Esophagus squamous epithelium (tissue), 5 donors: ENCODE measurements around the gene TMEM190. TPM values are rescaled to one million over a fixed set of nuclear protein-coding genes. Genes with fewer than 3 reads are reported as not detected.
A peak's percentile ranks its signal among the peaks of the same experiment; 100 is the strongest.
"Not testable (repeated sequence)": the region's sequence is repeated elsewhere in the genome, so short reads cannot be mapped to it uniquely, and the experiment has no call there.

Experiments
- DNase-seq: peaks from one replicate; lab custom pipeline; 2025; lab: John Stamatoyannopoulos, UW
- H3K27ac ChIP-seq, 4 donors: fragments of 200-600 bp; sonication (generic); one replicate each; pipeline ENCODE4 v1.5.1; 2016 to 2019; ENCODE audit warnings: mild to moderate bottlenecking in 1 of 4
- H3K27me3 ChIP-seq, 4 donors: fragments of 200-600 bp; sonication (generic); 1 replicate in 3 of 4; 2 replicates in 1 of 4; pipeline versions ENCODE4 v1.5.1 to v1.6.0; 2017 to 2021; ENCODE audit warnings: antibody characterized with exemption in 1 of 4
- H3K36me3 ChIP-seq, 3 donors: fragments of 200-600 bp; sonication (generic); one replicate each; pipeline ENCODE4 v1.5.1; 2016 to 2019
- H3K4me1 ChIP-seq, 3 donors: fragments of 200-600 bp; sonication (generic); one replicate each; pipeline ENCODE4 v1.5.1; 2017 to 2019
- H3K4me3 ChIP-seq, 4 donors: fragments of 200-600 bp; sonication (generic); 1 replicate in 3 of 4; 2 replicates in 1 of 4; pipeline ENCODE4 v1.5.1; 2016 to 2019; ENCODE audit warnings: mild to moderate bottlenecking in 2 of 4, moderate library complexity in 1 of 4
- H3K9me3 ChIP-seq, 3 donors: fragments of 200-600 bp; sonication (generic); one replicate each; pipeline ENCODE4 v1.5.1; 2016 to 2019
- CTCF ChIP-seq, 6 experiments: fragments of 450-650 bp in 4 of 6; fragments of 200-600 bp in 2 of 6; sonication (generic) in 2 of 6; IDR thresholded peaks; one replicate each; pipeline ENCODE4 v1.5.1; 2016 to 2019; ENCODE audit warnings: antibody characterized with exemption in 6 of 6, mild to moderate bottlenecking in 4 of 6, moderate library complexity in 4 of 6
- POLR2A ChIP-seq, 4 donors: fragments of 450-650 bp; IDR thresholded peaks; one replicate each; pipeline ENCODE4 v1.6.1; 2017; ENCODE audit warnings: antibody characterized with exemption in 4 of 4, mild to moderate bottlenecking in 4 of 4, moderate library complexity in 3 of 4
- WGBS, 2 donors: methylation state at CpG; one replicate each; pipeline ENCODE4 v1.1.5; 2018; 5-methylcytosine and 5-hydroxymethylcytosine counted together
- intact Hi-C: fragments of 100-400 bp; cut with DNase I; formaldehyde crosslinking; loops from one replicate; pipeline ENCODE4 v1.15.0; 2022
- total RNA-seq, 4 donors: library from RNA; depleted of rRNA; stranded (reverse); fragments of >200 nt; gene quantifications; one replicate each; pipeline ENCODE4 v1.1.0, GENCODE V29; 2016
- donor health status: DM: yes; HTN: yes; CAD: no.

Gene TMEM190
- total RNA-seq, 4 donors from 2014 or later, result not detected

- 85 to 100% methylated on average over 2 of the region's 2 CpGs for WGBS, 2 donors
- intact Hi-C loops, result loop anchor here (10.0 kb wide), 1 partner anchor 125 kb away; the partner anchor contains the start of genes BRSK1 and HSPBP1
- Histone ChIP-seq H3K9me3 (no peaks in the 10 kb centered on the region), H3K27ac (no peak overlapping the region), H3K4me1 (peaks cover 17 to 30% (median 18%) of the 10 kb centered on the region in 3 donors), H3K27me3 (no peaks in the 10 kb centered on the region), H3K36me3 (peaks cover 0 to 10% (median 0%) of the 10 kb centered on the region in 3 donors), H3K4me3 (no peak overlapping the region)
- TF ChIP-seq CTCF (IDR thresholded peaks at IDR 0.05), result no peak
- no peak for TF ChIP-seq POLR2A (IDR thresholded peaks at IDR 0.05)
- no peak for DNase-seq
Measured at GRCh38 chr19:55410168-55410567, 33.5 kb downstream of the TMEM190 start.

- 6 to 10% methylated on average over 4 to 7 of the region's 7 CpGs for WGBS, 2 donors
- Histone ChIP-seq H3K9me3 (no peaks in the 10 kb centered on the region), H3K36me3 (no peaks in the 10 kb centered on the region), H3K4me1 (peaks cover 0 to 4% (median 0%) of the 10 kb centered on the region in 3 donors), H3K4me3 (no peak overlapping the region), H3K27ac (no peak overlapping the region), H3K27me3 (peaks cover 0 to 53% (median 0%) of the 10 kb centered on the region in 4 donors)
- DNase-seq, result no peak
- intact Hi-C loops, result loop anchor here (10.0 kb wide), 1 partner anchor 133 kb away; the partner anchor contains the start of genes BRSK1 and HSPBP1
- TF ChIP-seq POLR2A (IDR thresholded peaks at IDR 0.05), result no peak
- peak; percentile 46 to 80 (median 68) for TF ChIP-seq CTCF (IDR thresholded peaks at IDR 0.05)
Measured at GRCh38 chr19:55418185-55418584, 41.6 kb downstream of the TMEM190 start.

- peaks cover 0 to 53% (median 0%) of the 10 kb centered on the region in 4 donors for H3K27me3 ChIP-seq
- no peaks in the 10 kb centered on the region for H3K9me3 ChIP-seq
- no peak overlapping the region for H3K4me3 ChIP-seq
- H3K36me3 ChIP-seq, result no peaks in the 10 kb centered on the region
- 37 to 62% methylated on average over 3 of the region's 5 CpGs for WGBS, 2 donors
- intact Hi-C loops, result loop anchor here (10.0 kb wide), 1 partner anchor 134 kb away; the partner anchor contains the start of genes BRSK1 and HSPBP1
- no peak for DNase-seq
- no peak overlapping the region for H3K27ac ChIP-seq
- TF ChIP-seq POLR2A (IDR thresholded peaks at IDR 0.05) (no peak), CTCF (IDR thresholded peaks at IDR 0.05) (no peak)
- peaks cover 0 to 12% (median 0%) of the 10 kb centered on the region in 3 donors for H3K4me1 ChIP-seq
Measured at GRCh38 chr19:55419103-55419502, 42.5 kb downstream of the TMEM190 start.

- WGBS, 2 donors, result 72 to 80% methylated on average over 1 to 3 of the region's 5 CpGs
- H3K27ac ChIP-seq, result no peak overlapping the region
- H3K4me3 ChIP-seq, result no peak overlapping the region
- DNase-seq, result no peak
- intact Hi-C loops, result loop anchor here (10.0 kb wide), 1 partner anchor 135 kb away; the partner anchor contains the start of genes BRSK1 and HSPBP1
- TF ChIP-seq POLR2A (IDR thresholded peaks at IDR 0.05), result no peak
- no peak for TF ChIP-seq CTCF (IDR thresholded peaks at IDR 0.05)
- no peaks in the 10 kb centered on the region for H3K9me3 ChIP-seq
- peaks cover 0 to 59% (median 0%) of the 10 kb centered on the region in 4 donors for H3K27me3 ChIP-seq
- H3K36me3 ChIP-seq, result no peaks in the 10 kb centered on the region
- peaks cover 0 to 13% (median 0%) of the 10 kb centered on the region in 3 donors for H3K4me1 ChIP-seq
Measured at GRCh38 chr19:55419624-55420236, 43.1 kb downstream of the TMEM190 start.

GRCh38 chr19:55421281-55421680 lies 44.7 kb downstream of the TMEM190 start:
- intact Hi-C loops, H3K36me3 ChIP-seq, H3K9me3 ChIP-seq, H3K27ac ChIP-seq, H3K4me3 ChIP-seq, DNase-seq: not testable (repeated sequence)
- Histone ChIP-seq H3K27me3 (peaks cover 0 to 58% (median 0%) of the 10 kb centered on the region in 4 donors), H3K4me1 (peaks cover 0 to 13% (median 0%) of the 10 kb centered on the region in 3 donors)
- WGBS, 2 donors, result 50 to 58% methylated on average over 2 to 4 of the region's 4 CpGs
